Measurements from ENCODE around the gene STKLD1. TPM values are rescaled to one million over a fixed set of nuclear protein-coding genes. Genes with fewer than 3 reads are reported as not detected.
"Not testable (repeated sequence)": the region's sequence is repeated elsewhere in the genome, so short reads cannot be mapped to it uniquely, and the experiment has no call there.

Gene STKLD1
- total RNA-seq, 1 donor from 2014 or later, result 1.3 TPM

DNA sequence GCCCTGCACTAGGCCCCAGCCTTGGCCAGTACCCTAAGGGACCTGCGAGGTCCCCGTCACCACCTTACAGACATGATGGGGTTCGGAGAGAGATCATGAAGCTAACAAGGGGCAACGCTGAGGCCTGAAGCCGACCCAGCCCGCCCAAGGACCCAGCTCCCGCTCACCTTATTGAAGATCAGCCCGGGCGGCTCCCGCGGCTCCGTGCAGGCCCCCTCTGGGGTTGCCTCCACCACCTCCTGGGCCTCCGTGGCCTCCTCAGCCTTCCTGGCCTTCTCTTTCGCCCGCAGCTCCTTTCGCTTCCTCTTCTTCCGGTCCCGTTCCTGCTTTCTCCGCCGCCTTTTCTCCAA, 43.8 kb upstream of the STKLD1 start:
- H3K4me3 ChIP-seq (ENCODE audit: low read depth, low read length), result no peak overlapping the region
- DNase-seq (ENCODE audit: low read depth), result no peak
- TF ChIP-seq, protein P1, sequence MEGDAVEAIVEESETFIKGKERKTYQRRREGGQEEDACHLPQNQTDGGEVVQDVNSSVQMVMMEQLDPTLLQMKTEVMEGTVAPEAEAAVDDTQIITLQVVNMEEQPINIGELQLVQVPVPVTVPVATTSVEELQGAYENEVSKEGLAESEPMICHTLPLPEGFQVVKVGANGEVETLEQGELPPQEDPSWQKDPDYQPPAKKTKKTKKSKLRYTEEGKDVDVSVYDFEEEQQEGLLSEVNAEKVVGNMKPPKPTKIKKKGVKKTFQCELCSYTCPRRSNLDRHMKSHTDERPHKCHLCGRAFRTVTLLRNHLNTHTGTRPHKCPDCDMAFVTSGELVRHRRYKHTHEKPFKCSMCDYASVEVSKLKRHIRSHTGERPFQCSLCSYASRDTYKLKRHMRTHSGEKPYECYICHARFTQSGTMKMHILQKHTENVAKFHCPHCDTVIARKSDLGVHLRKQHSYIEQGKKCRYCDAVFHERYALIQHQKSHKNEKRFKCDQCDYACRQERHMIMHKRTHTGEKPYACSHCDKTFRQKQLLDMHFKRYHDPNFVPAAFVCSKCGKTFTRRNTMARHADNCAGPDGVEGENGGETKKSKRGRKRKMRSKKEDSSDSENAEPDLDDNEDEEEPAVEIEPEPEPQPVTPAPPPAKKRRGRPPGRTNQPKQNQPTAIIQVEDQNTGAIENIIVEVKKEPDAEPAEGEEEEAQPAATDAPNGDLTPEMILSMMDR (conservative IDR thresholded peaks at IDR 0.05; ENCODE audit: low read depth, low read length), result no peak

DNA sequence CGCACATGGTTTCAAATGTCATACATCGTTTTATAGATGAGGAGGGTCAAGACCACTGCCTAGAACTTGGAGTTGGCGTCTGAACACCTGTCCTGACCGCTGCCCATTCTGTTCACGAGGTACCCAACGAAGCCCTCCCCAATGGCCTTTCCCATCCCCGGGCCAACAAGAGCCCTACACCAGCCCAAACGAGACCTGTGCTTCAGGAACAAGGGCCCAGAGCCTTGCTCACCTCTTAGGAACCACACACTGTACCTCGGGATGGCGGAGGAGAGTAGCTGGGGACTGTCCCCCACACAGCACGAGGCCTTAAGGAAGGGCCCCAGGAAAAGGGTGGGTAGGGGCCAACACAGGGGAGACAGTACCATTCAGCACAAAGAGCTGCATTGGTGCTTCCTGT, 43.2 kb upstream of the STKLD1 start:
- TF ChIP-seq, protein P1 (conservative IDR thresholded peaks at IDR 0.05; ENCODE audit: low read depth, low read length), result no peak
- no peak for DNase-seq (ENCODE audit: low read depth)
- H3K4me3 ChIP-seq (ENCODE audit: low read depth, low read length), result no peak overlapping the region

DNA sequence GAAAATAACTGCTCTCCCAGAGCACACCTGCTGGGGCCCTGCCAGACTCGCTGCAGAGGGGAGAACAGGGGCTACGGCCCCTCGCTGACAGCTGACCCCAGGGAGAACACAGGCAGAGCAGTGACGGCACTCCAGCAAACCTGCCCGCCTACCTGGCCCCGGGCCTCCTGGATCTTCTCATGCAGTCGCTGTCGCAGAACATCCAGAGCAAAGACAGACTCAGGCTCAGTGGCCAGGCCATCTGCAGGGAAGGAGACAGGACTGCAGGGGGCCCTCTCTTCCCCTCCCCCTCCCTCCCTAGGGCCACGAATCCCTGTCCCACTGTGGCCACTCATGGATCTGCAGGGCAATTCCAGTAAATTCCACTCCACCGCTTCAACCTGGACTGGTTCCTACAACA, 42.6 kb upstream of the STKLD1 start:
- no peak for DNase-seq (ENCODE audit: low read depth)
- TF ChIP-seq, protein P1 (conservative IDR thresholded peaks at IDR 0.05; ENCODE audit: low read depth, low read length), result peak; percentile 23
- no peak overlapping the region for H3K4me3 ChIP-seq (ENCODE audit: low read depth, low read length)

DNA sequence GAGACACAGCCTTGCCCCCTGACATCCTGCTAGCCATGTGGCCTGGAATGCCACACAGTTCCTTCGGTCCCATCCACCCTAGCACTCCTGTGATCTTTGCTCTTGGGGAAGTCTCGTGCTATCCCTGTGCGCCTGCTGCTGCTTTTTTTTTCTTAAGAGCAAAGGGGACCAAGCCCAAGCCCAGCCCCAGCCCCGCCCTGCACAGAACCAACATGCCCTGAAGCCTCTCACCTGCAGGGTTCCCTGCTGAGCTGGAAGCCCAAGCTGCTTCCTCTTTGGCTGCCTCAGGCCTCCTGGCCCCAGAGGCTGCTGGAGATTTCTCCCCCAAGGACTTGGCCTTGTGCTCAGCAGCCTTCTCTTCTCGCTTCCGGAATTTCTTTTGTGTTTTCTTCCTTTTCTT, 42.0 kb upstream of the STKLD1 start:
- no peak overlapping the region for H3K4me3 ChIP-seq (ENCODE audit: low read depth, low read length)
- TF ChIP-seq, protein P1 (conservative IDR thresholded peaks at IDR 0.05; ENCODE audit: low read depth, low read length), result no peak
- no peak for DNase-seq (ENCODE audit: low read depth)

DNA sequence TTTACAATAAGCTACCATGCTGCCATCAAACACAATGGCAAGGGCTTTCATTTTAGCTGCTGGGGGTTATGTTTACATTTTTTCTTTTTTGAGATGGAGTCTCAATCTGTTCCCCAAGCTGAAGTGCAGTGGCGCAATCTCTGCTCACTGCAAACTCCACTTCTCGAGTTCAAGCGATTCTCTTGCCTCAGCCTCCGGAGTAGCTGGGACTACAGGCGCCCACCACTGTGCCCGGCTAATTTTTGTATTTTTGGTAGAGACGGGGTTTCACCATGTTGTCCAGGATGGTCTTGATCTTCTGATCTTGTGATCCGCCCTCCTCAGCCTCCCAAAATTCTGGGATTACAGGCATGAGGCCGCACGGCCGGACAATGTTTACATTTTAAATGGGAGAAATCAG, 41.3 kb upstream of the STKLD1 start:
- peak overlapping the region; percentile 98 for H3K4me3 ChIP-seq (ENCODE audit: low read depth, low read length)
- DNase-seq (ENCODE audit: low read depth), result not testable (repeated sequence)

DNA sequence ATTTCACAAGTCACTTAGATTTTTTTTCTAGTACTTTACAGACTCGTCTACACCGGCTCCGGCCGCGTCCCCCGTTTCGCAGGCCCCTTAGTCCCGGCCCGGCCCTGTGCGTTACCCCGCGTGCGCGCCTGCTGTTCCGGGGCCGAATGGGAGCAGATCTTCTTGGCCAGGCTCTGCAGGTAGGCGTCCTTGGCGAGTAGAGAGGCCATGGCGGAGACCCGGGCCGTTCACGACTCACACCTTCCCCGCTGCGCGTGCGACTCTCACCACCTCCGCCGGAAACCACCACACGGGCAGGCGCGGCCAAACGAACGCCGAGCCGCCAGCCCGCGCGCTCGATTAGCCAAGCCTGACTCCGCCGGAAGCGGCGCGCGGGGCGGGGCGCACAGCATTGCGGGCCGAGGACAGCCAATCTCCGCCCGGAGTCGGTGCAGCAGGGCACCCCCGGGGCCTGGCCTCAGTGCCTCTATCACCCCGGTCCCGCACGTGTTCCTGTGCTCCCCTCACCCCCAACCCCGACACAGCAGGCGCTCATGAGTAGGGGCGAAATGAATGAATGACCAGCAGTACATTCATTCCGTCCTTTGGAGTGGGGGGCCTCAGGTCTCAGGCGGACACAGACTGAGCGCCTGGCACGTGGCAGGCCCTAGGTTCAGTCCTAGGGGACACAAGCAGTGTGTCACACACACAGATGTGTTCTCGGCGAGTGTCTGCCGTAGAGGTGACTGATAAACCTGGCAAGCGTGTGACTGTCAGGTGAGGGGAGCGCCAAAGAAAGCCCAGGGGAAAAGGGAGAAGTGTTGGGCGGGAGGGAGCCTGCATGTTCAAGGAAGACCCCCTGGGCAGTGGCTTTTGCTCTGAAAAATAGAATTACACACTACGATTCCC, 40.0 kb upstream of the STKLD1 start, which contains the start of gene SURF6:
SURF6 (minus strand) TSS at position 265 of the 888 bp plus-strand sequence; CDS start at position 209, 56 bp downstream.
- TF ChIP-seq, protein P1 (conservative IDR thresholded peaks at IDR 0.05; ENCODE audit: low read depth, low read length), result no peak
- no peak for DNase-seq (ENCODE audit: low read depth)
- peak within 1 kb of the TSS; percentile 98 for H3K4me3 ChIP-seq (ENCODE audit: low read depth, low read length)

DNA sequence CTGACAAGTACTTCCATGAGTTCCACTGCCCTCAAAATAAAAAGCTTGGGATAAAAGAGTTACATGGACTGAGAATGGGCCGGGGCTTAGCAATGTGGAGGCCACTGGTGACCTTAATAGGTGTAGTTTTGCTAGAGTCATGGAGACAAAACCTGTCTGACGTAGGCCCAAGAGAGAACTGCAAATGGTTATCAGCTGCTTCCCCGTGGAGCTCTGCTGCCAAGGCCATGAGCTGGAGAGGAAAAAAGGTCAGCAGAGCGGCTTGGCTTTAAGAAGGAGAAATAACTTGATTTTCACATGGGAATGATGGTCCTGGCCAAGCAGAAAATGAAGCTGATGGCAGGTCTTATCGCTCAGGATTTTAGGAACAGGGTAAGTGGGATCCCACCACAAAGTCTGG, 36.5 kb upstream of the STKLD1 start:
- no peak for DNase-seq (ENCODE audit: low read depth)
- no peak overlapping the region for H3K4me3 ChIP-seq (ENCODE audit: low read depth, low read length)
- TF ChIP-seq, protein P1 (conservative IDR thresholded peaks at IDR 0.05; ENCODE audit: low read depth, low read length), result no peak

Data from epithelial cell of proximal tubule (primary cell).